Retinal pigment epithelial cell (primary cell): ENCODE measurements around the gene C2CD4B.

Source experiments
- DNase-seq: peaks from one replicate; pipeline ENCODE4 v3.0.0-alpha.2; 2010; ENCODE audit warnings: low read depth
- H3K4me3 ChIP-seq: 2 replicates; pipeline ENCODE4 v1.5.1; 2011; ENCODE audit warnings: mild to moderate bottlenecking, low read length, control low read depth, moderate library complexity
- CTCF ChIP-seq: conservative IDR thresholded peaks from 2 replicates; pipeline ENCODE4 v1.5.1; 2011; ENCODE audit warnings: low read depth, low read length, control low read depth, inconsistent platforms

C2CD4B gene

GRCh38 chr15:62128916-62129315, 36.2 kb downstream of the C2CD4B start:
- no peak for DNase-seq
- TF ChIP-seq CTCF, result no peak

GRCh38 chr15:62126364-62126763, 38.7 kb downstream of the C2CD4B start:
- DNase-seq, result no peak
- no peak for TF ChIP-seq CTCF
- H3K4me3 ChIP-seq, result no peak overlapping the region

More at GRCh38 chr15:62128916-62129315, 36.2 kb downstream of the C2CD4B start:
- H3K4me3 ChIP-seq, result no peak overlapping the region

GRCh38 chr15:62125773-62126172, 39.3 kb downstream of the C2CD4B start:
- DNase-seq, result no peak
- no peak overlapping the region for H3K4me3 ChIP-seq
- peak; percentile 66 for TF ChIP-seq CTCF

GRCh38 chr15:62124973-62125303, 40.1 kb downstream of the C2CD4B start:
- TF ChIP-seq CTCF, result no peak
- no peak for DNase-seq
- no peak overlapping the region for H3K4me3 ChIP-seq

GRCh38 chr15:62124176-62124972, 40.7 kb downstream of the C2CD4B start:
- TF ChIP-seq CTCF, result no peak
- H3K4me3 ChIP-seq, result no peak overlapping the region
- DNase-seq, result no peak

GRCh38 chr15:62122249-62122648, 42.8 kb downstream of the C2CD4B start:
- no peak for DNase-seq
- no peak overlapping the region for H3K4me3 ChIP-seq
- TF ChIP-seq CTCF, result no peak

GRCh38 chr15:62121273-62122015, 43.6 kb downstream of the C2CD4B start:
- no peak for TF ChIP-seq CTCF
- H3K4me3 ChIP-seq, result no peak overlapping the region
- no peak for DNase-seq
